K562 (cell line): ENCODE data around the gene OCEL1. TPM values are rescaled to one million over a fixed set of nuclear protein-coding genes. Genes with fewer than 3 reads are reported as not detected.
A peak's percentile ranks its signal among the peaks of the same experiment; 100 is the strongest.

ENCODE experiments used
- ATAC-seq: fragments of 200-7000 bp; cut with Tn5 transposase; 3 replicates; pipeline ENCODE4 v1.9.1; 2020; ENCODE audit warnings: moderate library complexity
- BruUV-seq: library from RNA; stranded (reverse); fragments of 400-500 nt; replicated peaks from 2 replicates; lab custom pipeline; 2021; lab: Mats Ljungman, UMichigan
- CTCF ChIA-PET: fragments of 300-600 bp; formaldehyde crosslinking; extraction: SDS; loops from one replicate; lab custom pipeline; 2021; ENCODE audit warnings: low intra/inter-chr PET ratio; lab: Yijun Ruan, JAX
- POLR2A ChIA-PET: fragments of 300-600, 350-650 bp; sonication (Branson Sonifier 250); formaldehyde crosslinking; extraction: SDS; loops from one replicate; lab custom pipeline; 2021; ENCODE audit warnings: antibody characterized with exemption, inconsistent platforms; lab: Yijun Ruan, JAX
- DNase-seq, 4 experiments: peaks; one replicate each; pipeline versions ENCODE4 v3.0.0 to v3.0.0-alpha.2; 2011 to 2018; ENCODE audit warnings: low spot score in 3 of 4, mixed read lengths in 3 of 4; ENCODE audit errors: extremely low read depth in 1 of 4
- FAIRE-seq: peaks from 2 replicates; lab custom pipeline; 2011; peaks lifted over from hg19 to GRCh38; lab: Jason Lieb, UNC
- H2AFZ ChIP-seq: 2 replicates; pipeline ENCODE4 v1.6.0; 2011; ENCODE audit warnings: low read depth, low read length, control low read depth, inconsistent platforms
- H3K27ac ChIP-seq: fragments of 200-600 bp; 3 replicates; pipeline ENCODE4 v1.8.0; 2011; ENCODE audit warnings: low read depth, mild to moderate bottlenecking, control low read depth, inconsistent platforms, low read length, moderate library complexity, mixed read lengths; ENCODE audit errors: extremely low read depth
- H3K27me3 ChIP-seq, 2 experiments: fragments of 300-600 bp in 1 of 2; 2 replicates in 1 of 2; 3 replicates in 1 of 2; pipeline versions ENCODE4 v1.6.0 to v1.8.0; 2011; ENCODE audit warnings: inconsistent platforms in 2 of 2, low read length in 2 of 2, mild to moderate bottlenecking in 1 of 2, mixed read lengths in 1 of 2, moderate library complexity in 1 of 2; ENCODE audit not compliant: control insufficient read depth in 2 of 2, insufficient read depth in 2 of 2
- H3K36me3 ChIP-seq: fragments of 300-600 bp; 3 replicates; pipeline ENCODE4 v1.8.0; 2011; ENCODE audit warnings: mild to moderate bottlenecking, low read length, inconsistent platforms; ENCODE audit not compliant: control insufficient read depth, insufficient read depth
- H3K4me1 ChIP-seq, 2 experiments: fragments of 200-600 bp in 1 of 2; replicated peaks in 1 of 2; 2 replicates in 1 of 2; 3 replicates in 1 of 2; pipeline versions ENCODE4 v1.5.1 to v1.8.0; 2011; ENCODE audit warnings: inconsistent platforms in 2 of 2, low read length in 2 of 2, mild to moderate bottlenecking in 1 of 2, mixed read lengths in 1 of 2, moderate library complexity in 1 of 2; ENCODE audit not compliant: control insufficient read depth in 2 of 2, insufficient read depth in 2 of 2
- H3K4me2 ChIP-seq: 2 replicates; pipeline ENCODE4 v1.6.1; 2011; ENCODE audit warnings: low read length, control low read depth, inconsistent platforms, mixed read lengths; ENCODE audit not compliant: insufficient read depth
- H3K4me3 ChIP-seq: fragments of 200-600 bp; sonication (generic), shearing (Covaris generic); 2 replicates; pipeline ENCODE4 v1.5.1; 2016; ENCODE audit warnings: control low read depth, inconsistent platforms
- H3K79me2 ChIP-seq: fragments of 200-600 bp; 3 replicates; pipeline ENCODE4 v1.8.0; 2011; ENCODE audit warnings: low read length, inconsistent platforms; ENCODE audit not compliant: control insufficient read depth, insufficient read depth
- H3K9ac ChIP-seq, 2 experiments: 2 replicates each; pipeline versions ENCODE4 v1.6.0 to v1.6.1; 2011; ENCODE audit warnings: low read depth in 2 of 2, low read length in 2 of 2, control low read depth in 1 of 2, inconsistent platforms in 1 of 2, mild to moderate bottlenecking in 1 of 2, mixed read lengths in 1 of 2; ENCODE audit not compliant: insufficient read depth in 1 of 2
- H3K9me1 ChIP-seq: one replicate; pipeline ENCODE4 v1.6.0; 2011; ENCODE audit warnings: inconsistent platforms, mild to moderate bottlenecking, low read length, moderate library complexity; ENCODE audit not compliant: control insufficient read depth, insufficient read depth
- H3K9me3 ChIP-seq: replicated peaks from 2 replicates; pipeline ENCODE4 v1.5.1; 2011; ENCODE audit warnings: low read depth, low read length, inconsistent platforms; ENCODE audit not compliant: control insufficient read depth, insufficient read depth
- H4K20me1 ChIP-seq: replicated peaks from 2 replicates; pipeline ENCODE4 v1.6.1; 2011; ENCODE audit warnings: low read length, inconsistent platforms, mixed read lengths; ENCODE audit not compliant: control insufficient read depth, insufficient read depth
- CHD7 ChIP-seq: fragments of 200-600 bp; sonication (generic); IDR thresholded peaks from one replicate; pipeline ENCODE4 v1.6.1; 2012; ENCODE audit warnings: mild to moderate bottlenecking, low read depth, low read length, inconsistent platforms
- EHMT2 ChIP-seq: fragments of 450-650 bp; IDR thresholded peaks from 2 replicates; pipeline ENCODE4 v1.6.1; 2018; ENCODE audit warnings: antibody characterized with exemption
- HDAC1 ChIP-seq, 2 experiments: fragments of 450-650 bp; IDR thresholded peaks; 2 replicates each; pipeline ENCODE4 v1.6.1; 2016 to 2017; ENCODE audit warnings: inconsistent platforms in 1 of 2, mild to moderate bottlenecking in 1 of 2, moderate library complexity in 1 of 2
- KLF13 ChIP-seq: fragments of 450-650 bp; IDR thresholded peaks from 2 replicates; pipeline ENCODE4 v1.6.1; 2016; ENCODE audit warnings: missing genetic modification characterization, low read depth, mild to moderate bottlenecking, missing compliant biosample characterization, moderate library complexity, borderline replicate concordance
- NFIX ChIP-seq: fragments of 250-450 bp; sonication (Bioruptor Pico); IDR thresholded peaks from 2 replicates; pipeline ENCODE4 v1.4.0; 2020; ENCODE audit warnings: low read depth, mild to moderate bottlenecking, moderate library complexity
- POLR2B ChIP-seq: fragments of 450-650 bp; IDR thresholded peaks from 2 replicates; pipeline ENCODE4 v1.6.1; 2018; ENCODE audit warnings: low read depth; ENCODE audit not compliant: partially characterized antibody
- POLR2G ChIP-seq: fragments of 200-400 bp; formaldehyde crosslinking; IDR thresholded peaks from 2 replicates; pipeline ENCODE4 v1.6.1; 2017; ENCODE audit warnings: low read depth, mild to moderate bottlenecking, antibody characterized with exemption, low read length, moderate library complexity
- SMARCE1 ChIP-seq: fragments of 450-650 bp; IDR thresholded peaks from 2 replicates; pipeline ENCODE4 v1.7.1; 2016; ENCODE audit warnings: mild to moderate bottlenecking
- ZNF644 ChIP-seq: fragments of 200-800 bp; sonication (Bioruptor generic); IDR thresholded peaks from 2 replicates; pipeline ENCODE4 v1.6.1; 2016; ENCODE audit warnings: low read depth, missing genetic modification characterization, missing compliant biosample characterization
- WGBS: fragments of 100-300 bp; shearing (Covaris generic); methylation state at CpG from one replicate; pipeline ENCODE4 v1.1.6; 2016; ENCODE audit warnings: low coverage, mixed read lengths; ENCODE audit not compliant: insufficient coverage; ENCODE audit errors: missing lambda C conversion rate; 5-methylcytosine and 5-hydroxymethylcytosine counted together
- in situ Hi-C: fragments of 300-500 bp; cut with MboI; formaldehyde crosslinking; loops from 4 replicates; pipeline ENCODE4 v1.15.0; 2018; ENCODE audit warnings: inconsistent platforms, mixed read lengths
- intact Hi-C: fragments of 100-400 bp; cut with micrococcal nuclease; formaldehyde crosslinking; loops from 2 replicates; pipeline ENCODE4 v1.14.2; 2022
- polyA plus RNA-seq, 8 experiments: library from polyadenylated mRNA; depleted of rRNA in 4 of 8; stranded (reverse) in 5 of 8; unstranded in 3 of 8; fragments of >200 nt; fragmentation: Nextera tagmentation in 2 of 8; fragmentation: Illumina TruSeq in 1 of 8; extraction: Ambion mirVana in 2 of 8; extraction: Trizol in 1 of 8; gene quantifications; 2 replicates each; pipeline versions ENCODE4 v1.2.1 to v1.2.3, GENCODE V29; 2011 to 2014; ENCODE audit warnings: inconsistent platforms in 1 of 8, missing spikeins in 1 of 8
- total RNA-seq, 7 experiments: library from RNA; depleted of rRNA in 6 of 7; stranded (reverse); fragments of >200 nt in 6 of 7; fragmentation: Illumina TruSeq in 2 of 7; extraction: Trizol in 2 of 7; gene quantifications; 2 replicates each; pipeline versions ENCODE4 v1.2.1 to v1.2.3, GENCODE V29; 2011 to 2021; ENCODE audit warnings: low replicate concordance in 1 of 7

Gene OCEL1
- total and polyA plus RNA-seq, 9 of the 15 experiments (the other 6 are each of a cell fraction or from before 2014, with no cell fraction given): 8.0 to 38.0 (median 12.4) TPM

GRCh38 chr19:17202249-17202648 lies 23.8 kb upstream of the OCEL1 start:
- WGBS: 79% methylated on average over 9 of the region's 9 CpGs
- TF ChIP-seq ZNF644 (tag): no peak
- peak in 1 of 2 experiments; percentile 27; a peak in 1 of 4 replicates for TF ChIP-seq HDAC1 (IDR thresholded peaks at IDR 0.05)
- TF ChIP-seq POLR2G: 0 out of 2 replicates have a peak, but pooled peaks have one; percentile 14
- TF ChIP-seq EHMT2: no peak
- no peak for TF ChIP-seq SMARCE1
- peak; percentile 22 for TF ChIP-seq POLR2B
- TF ChIP-seq CHD7: no peak
- 0 out of 2 replicates have a peak, but pooled peaks have one; percentile 8 for TF ChIP-seq KLF13 (tag)
- no peak for TF ChIP-seq NFIX

More at GRCh38 chr19:17202249-17202648, 23.8 kb upstream of the OCEL1 start:
- no TSS peak for BruUV-seq
- Histone ChIP-seq H3K27me3 (no peaks in the 10 kb centered on the region), H3K36me3 (peaks cover 61% of the 10 kb centered on the region; the same call in 2 of the 3 replicates), H3K27ac (no peak overlapping the region), H3K9ac (no peak overlapping the region), H3K4me3 (no peak overlapping the region), H2AFZ (no peak overlapping the region), H3K9me3 (no peaks in the 10 kb centered on the region), H4K20me1 (no peaks in the 10 kb centered on the region), H3K4me2 (no peak overlapping the region), H3K79me2 (no peaks in the 10 kb centered on the region), H3K4me1 (peaks cover 0 to 24% of the 10 kb centered on the region in 2 experiments; a peak in 1 of 5 replicates), H3K9me1 (no peaks in the 10 kb centered on the region)
- CTCF ChIA-PET: interaction anchor here (0.6 kb wide), 1 partner anchor 92 kb away, joined by 3 read pairs; no protein-coding TSS in a partner anchor
- intact Hi-C loops (loop anchor here (10.0 kb wide), 1 partner anchor 127 kb away; the partner anchor contains the start of genes HAUS8 and MYO9B), in situ Hi-C loops (loop anchor here (5.0 kb wide), 1 partner anchor 75 kb away; no protein-coding TSS in a partner anchor)
- FAIRE-seq (no peak), ATAC-seq (no peak), DNase-seq (no peak)
- POLR2A ChIA-PET: no interaction called here
